ENCODE measurements around the gene FUBP1.

GRCh38 chr1:77929806-77930205 is 49.1 kb downstream of the FUBP1 start:
- no peak for TF ChIP-seq POLR2AphosphoS5 (IDR thresholded peaks at IDR 0.05; ENCODE audit: low read depth, low read length)
- TF ChIP-seq ELF1 (IDR thresholded peaks at IDR 0.05): no peak
- TF ChIP-seq CTCF (IDR thresholded peaks at IDR 0.05): no peak
- no peak for TF ChIP-seq SIN3A (IDR thresholded peaks at IDR 0.05; ENCODE audit: borderline replicate concordance, low read depth, low read length)
